Lower lobe of right lung (tissue), 2 donors: ENCODE data around the gene CFDP1. TPM values are rescaled to one million over a fixed set of nuclear protein-coding genes. Genes with fewer than 3 reads are reported as not detected.

ENCODE experiments used
- ATAC-seq, 2 donors: fragments of 200-7000 bp; cut with Tn5 transposase; one replicate each; pipeline ENCODE4 v1.9.1; 2020 to 2022; ENCODE audit warnings: mild to moderate bottlenecking in 2 of 2, moderate library complexity in 2 of 2
- DNase-seq: peaks from one replicate; pipeline ENCODE4 v3.0.0-alpha.2; 2020
- H3K27ac ChIP-seq: fragments of 200-600 bp; one replicate; pipeline ENCODE4 v1.8.0; 2022
- H3K27me3 ChIP-seq: fragments of 200-600 bp; one replicate; pipeline ENCODE4 v1.8.0; 2022; ENCODE audit warnings: low read depth
- H3K36me3 ChIP-seq: fragments of 200-600 bp; one replicate; pipeline ENCODE4 v1.8.0; 2022; ENCODE audit warnings: mild to moderate bottlenecking
- H3K4me1 ChIP-seq: fragments of 200-600 bp; one replicate; pipeline ENCODE4 v1.8.0; 2022
- H3K4me3 ChIP-seq: fragments of 200-600 bp; one replicate; pipeline ENCODE4 v1.8.0; 2022; ENCODE audit warnings: mild to moderate bottlenecking
- H3K9me3 ChIP-seq: fragments of 200-600 bp; one replicate; pipeline ENCODE4 v1.8.0; 2022
- CTCF ChIP-seq: fragments of 200-600 bp; IDR thresholded peaks from one replicate; pipeline ENCODE4 v1.8.0; 2022; ENCODE audit warnings: antibody characterized with exemption, mild to moderate bottlenecking
- intact Hi-C: fragments of 100-400 bp; cut with DNase I; formaldehyde crosslinking; loops from one replicate; pipeline ENCODE4 v1.11.0; 2022
- total RNA-seq: library from RNA; stranded (reverse); fragmentation: NEBNext Ultra II Directional; extraction: Animal tissue kit (Norgen Biotek cat#: 25700); gene quantifications from one replicate; pipeline ENCODE4 v1.2.1, GENCODE V29; 2021
- donor health status: DM: no; HTN: yes; CAD: no; lungs with severe emphysema.

The CFDP1 gene
- total RNA-seq, 1 donor from 2014 or later, result 57.7 TPM

DNA sequence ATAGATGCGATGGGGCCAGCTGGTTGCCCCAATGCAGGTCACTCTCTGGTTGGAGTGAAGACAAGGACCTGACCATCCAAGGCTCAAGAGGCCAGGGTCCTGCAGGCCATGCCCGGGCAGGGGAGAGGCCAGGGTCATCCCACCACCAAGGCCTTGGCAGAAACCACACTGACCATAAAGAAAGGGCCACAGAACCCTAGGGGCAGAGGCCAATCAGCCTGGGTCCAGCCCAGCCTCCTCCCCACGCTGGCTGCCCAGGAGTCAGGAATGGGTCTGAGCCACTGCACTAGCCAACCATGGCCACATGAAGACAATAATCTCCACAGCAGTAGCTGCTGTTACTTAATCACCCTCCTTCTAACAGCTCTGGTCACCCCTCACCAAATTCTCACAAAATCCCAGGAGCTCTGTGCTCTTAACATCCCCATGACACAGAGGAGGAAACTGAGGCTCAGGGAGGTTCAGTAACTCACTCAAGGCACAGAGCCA, 171.7 kb downstream of the CFDP1 start:
- DNase-seq (no peak), ATAC-seq (no peak)
- no peaks in the 10 kb centered on the region for H3K9me3 ChIP-seq
- peaks cover 77% of the 10 kb centered on the region for H3K4me1 ChIP-seq
- no peak for TF ChIP-seq CTCF
- peaks cover 6% of the 10 kb centered on the region for H3K27me3 ChIP-seq
- intact Hi-C loops, result no loop called here
- H3K27ac ChIP-seq, result no peak overlapping the region
- no peak overlapping the region for H3K4me3 ChIP-seq
- no peaks in the 10 kb centered on the region for H3K36me3 ChIP-seq

DNA sequence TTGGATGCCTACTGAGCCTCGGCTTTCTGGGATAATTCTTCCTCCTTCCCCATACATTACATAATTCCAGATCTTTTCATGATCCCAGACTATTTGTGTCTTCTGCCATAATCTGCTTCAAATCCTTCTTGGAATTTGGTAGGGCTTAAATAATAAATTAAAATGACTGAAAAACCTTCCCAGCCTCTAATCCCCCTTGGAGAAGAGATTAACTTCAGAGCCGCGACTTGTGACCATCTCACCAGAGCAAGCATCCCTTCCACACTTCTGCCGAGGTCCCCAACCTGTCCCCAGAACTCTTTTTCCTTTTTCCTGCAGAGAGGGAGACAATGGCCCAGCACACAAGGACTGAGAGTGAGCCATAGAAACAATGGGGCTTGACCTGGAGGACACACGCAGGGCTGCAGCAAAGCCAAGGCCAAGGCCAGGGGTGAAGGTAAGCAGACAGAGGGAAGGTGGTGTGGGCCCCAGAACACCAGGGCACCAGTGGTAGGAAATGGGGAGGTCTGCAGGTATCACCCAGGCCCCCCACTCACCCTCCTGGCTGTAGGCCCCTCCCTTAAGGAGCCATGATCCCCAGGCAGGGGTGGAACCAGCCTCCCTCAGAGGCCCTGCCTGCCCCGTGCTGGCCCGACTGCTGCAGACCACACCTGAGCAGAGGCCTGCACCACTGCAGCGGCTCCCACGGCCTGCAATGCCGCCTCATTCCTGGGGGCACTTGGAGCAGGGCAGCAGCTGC, 172.3 kb downstream of the CFDP1 start:
- intact Hi-C loops, result no loop called here
- Histone ChIP-seq H3K27ac (no peak overlapping the region), H3K27me3 (peaks cover 6% of the 10 kb centered on the region), H3K4me3 (no peak overlapping the region), H3K36me3 (no peaks in the 10 kb centered on the region), H3K4me1 (peaks cover 77% of the 10 kb centered on the region), H3K9me3 (no peaks in the 10 kb centered on the region)
- no peak for ATAC-seq
- DNase-seq, result no peak
- TF ChIP-seq CTCF, result no peak

- H3K27ac ChIP-seq, result no peak overlapping the region
- intact Hi-C loops, result no loop called here
Measured at GRCh38 chr16:75258807-75259141, 174.5 kb downstream of the CFDP1 start.

DNA sequence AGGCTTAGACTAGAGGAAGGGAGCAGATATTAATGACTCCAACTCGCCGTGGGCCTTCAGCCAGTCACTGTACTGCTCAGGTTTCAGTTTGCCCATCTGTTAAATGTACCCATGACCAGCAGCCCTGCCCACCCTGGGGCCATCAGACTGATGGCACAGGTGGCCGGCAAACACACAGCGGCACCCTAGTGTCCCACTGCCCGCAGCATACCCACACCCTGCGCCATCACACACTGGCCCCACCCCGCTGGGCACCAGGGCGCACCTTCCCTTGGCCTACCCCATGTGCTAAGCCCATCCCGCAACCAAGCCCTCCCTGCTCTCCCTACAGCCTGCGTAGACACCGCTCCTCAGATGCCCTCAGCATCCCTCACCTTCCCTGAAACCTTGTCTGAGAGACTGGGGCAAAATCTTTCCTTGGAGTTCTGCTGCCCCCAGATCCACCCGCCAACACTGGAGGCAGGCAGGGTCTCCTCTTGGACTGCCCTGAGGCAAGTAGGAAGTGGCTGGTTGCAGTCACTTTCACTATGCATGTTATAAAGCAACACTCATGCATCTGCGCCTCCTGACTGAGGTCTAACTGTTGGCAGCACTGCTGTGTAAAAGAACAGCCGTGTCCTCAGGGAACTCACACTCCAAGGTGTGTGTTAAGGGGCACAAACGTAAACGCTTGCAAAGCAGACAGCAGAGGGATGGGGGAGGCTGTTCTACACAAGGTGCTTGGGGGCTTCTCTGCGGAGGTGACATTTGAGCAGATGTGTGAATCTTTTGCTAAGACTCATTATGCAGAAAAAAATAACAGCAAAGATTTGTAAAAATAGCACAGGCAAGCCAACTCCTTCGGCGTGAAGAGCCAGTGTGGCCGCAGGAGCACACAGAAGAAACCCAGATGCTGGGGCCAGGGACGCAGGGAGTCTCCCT, 175.2 kb downstream of the CFDP1 start:
- H3K27me3 ChIP-seq, result no peaks in the 10 kb centered on the region
- no peaks in the 10 kb centered on the region for H3K36me3 ChIP-seq
- peak overlapping the region; percentile 83 for H3K27ac ChIP-seq
- intact Hi-C loops, result no loop called here
- ATAC-seq (no peak), DNase-seq (no peak)
- no peak for TF ChIP-seq CTCF
- no peak overlapping the region for H3K4me3 ChIP-seq
- H3K4me1 ChIP-seq, result peaks cover 84% of the 10 kb centered on the region
- H3K9me3 ChIP-seq, result no peaks in the 10 kb centered on the region

More at GRCh38 chr16:75258807-75259141, 174.5 kb downstream of the CFDP1 start:
- no peak for TF ChIP-seq CTCF
- Histone ChIP-seq H3K9me3 (no peaks in the 10 kb centered on the region), H3K36me3 (no peaks in the 10 kb centered on the region), H3K27me3 (no peaks in the 10 kb centered on the region), H3K4me1 (peaks cover 84% of the 10 kb centered on the region), H3K4me3 (no peak overlapping the region)
- no peak for ATAC-seq
- DNase-seq, result no peak

- TF ChIP-seq CTCF, result no peak
- DNase-seq (peak; percentile 50), ATAC-seq (peak; percentile 13 to 16)
- Histone ChIP-seq H3K9me3 (no peaks in the 10 kb centered on the region), H3K36me3 (no peaks in the 10 kb centered on the region), H3K4me3 (peak overlapping the region; percentile 5), H3K27ac (peak overlapping the region; percentile 83), H3K4me1 (peaks cover 84% of the 10 kb centered on the region), H3K27me3 (no peaks in the 10 kb centered on the region)
- intact Hi-C loops, result no loop called here
Measured at GRCh38 chr16:75256696-75257343, 176.5 kb downstream of the CFDP1 start.
